IMR-90 (cell line): ENCODE data around the gene PSAPL1. TPM values are rescaled to one million over a fixed set of nuclear protein-coding genes. Genes with fewer than 3 reads are reported as not detected.

ENCODE experiments used
- ATAC-seq: fragments of 200-7000 bp; cut with Tn5 transposase; 2 replicates; pipeline ENCODE4 v1.9.1; 2020; ENCODE audit warnings: low read depth, mild to moderate bottlenecking, moderate library complexity
- BruUV-seq: library from RNA; stranded (reverse); fragments of 400-500 nt; replicated peaks from 2 replicates; lab custom pipeline; 2021; lab: Mats Ljungman, UMichigan
- CTCF ChIA-PET: fragments of 300-600 bp; formaldehyde crosslinking; extraction: SDS; loops from one replicate; lab custom pipeline; 2021; ENCODE audit warnings: antibody characterized with exemption; lab: Yijun Ruan, JAX
- POLR2A ChIA-PET: fragments of 300-600 bp; sonication (Branson Sonifier 250); formaldehyde crosslinking; loops from one replicate; lab custom pipeline; 2022; ENCODE audit warnings: antibody characterized with exemption; ENCODE audit not compliant: unreplicated experiment; lab: Charles Lee
- DNase-seq: peaks from one replicate; pipeline ENCODE4 v3.0.0; 2013
- H2AFZ ChIP-seq: replicated peaks from 2 replicates; pipeline ENCODE3; 2013; ENCODE audit warnings: low read length, mild to moderate bottlenecking; ENCODE audit not compliant: poor library complexity
- H2AK5ac ChIP-seq: 2 replicates; pipeline ENCODE4 v1.6.1; 2013; ENCODE audit warnings: low read depth, low read length, inconsistent platforms
- H2AK9ac ChIP-seq: replicated peaks from 2 replicates; pipeline ENCODE3; 2013; ENCODE audit warnings: mild to moderate bottlenecking, low read depth, low read length, moderate library complexity; ENCODE audit not compliant: poor library complexity
- H2BK120ac ChIP-seq: 2 replicates; pipeline ENCODE4 v1.6.1; 2013; ENCODE audit warnings: low read depth, low read length, inconsistent platforms
- H2BK15ac ChIP-seq: 3 replicates; pipeline ENCODE4 v1.6.1; 2013; ENCODE audit warnings: low read depth, low read length, inconsistent platforms
- H2BK20ac ChIP-seq: 2 replicates; pipeline ENCODE4 v1.6.1; 2013; ENCODE audit warnings: low read depth, mild to moderate bottlenecking, inconsistent platforms, low read length, moderate library complexity
- H2BK5ac ChIP-seq: 2 replicates; pipeline ENCODE4 v1.6.1; 2013; ENCODE audit warnings: mild to moderate bottlenecking, low read depth, low read length, inconsistent platforms; ENCODE audit not compliant: poor library complexity, severe bottlenecking
- H3K14ac ChIP-seq: replicated peaks from 2 replicates; pipeline ENCODE4 v1.6.1; 2013; ENCODE audit warnings: low read depth, low read length, inconsistent platforms
- H3K18ac ChIP-seq: 2 replicates; pipeline ENCODE4 v1.6.1; 2013; ENCODE audit warnings: low read depth, low read length, control low read depth
- H3K23ac ChIP-seq: 2 replicates; pipeline ENCODE4 v1.6.1; 2013; ENCODE audit warnings: low read depth, low read length, inconsistent platforms
- H3K27ac ChIP-seq: 2 replicates; pipeline ENCODE4 v1.5.1; 2013; ENCODE audit warnings: mild to moderate bottlenecking, control low read depth, low read length; ENCODE audit not compliant: insufficient read depth
- H3K27me3 ChIP-seq: 2 replicates; pipeline ENCODE4 v1.6.1; 2013; ENCODE audit warnings: low read length; ENCODE audit not compliant: control insufficient read depth, insufficient read depth
- H3K36me3 ChIP-seq: 2 replicates; pipeline ENCODE4 v1.6.1; 2013; ENCODE audit warnings: low read length, mixed read lengths; ENCODE audit not compliant: control insufficient read depth, insufficient read depth
- H3K4ac ChIP-seq: 2 replicates; pipeline ENCODE4 v1.6.1; 2013; ENCODE audit warnings: low read depth, low read length, inconsistent platforms
- H3K4me1 ChIP-seq: 2 replicates; pipeline ENCODE4 v1.6.1; 2013; ENCODE audit warnings: low read length, mixed read lengths; ENCODE audit not compliant: control insufficient read depth, insufficient read depth
- H3K4me2 ChIP-seq: 2 replicates; pipeline ENCODE4 v1.6.1; 2013; ENCODE audit warnings: low read depth, mild to moderate bottlenecking, control low read depth, low read length, moderate library complexity
- H3K4me3 ChIP-seq: 2 replicates; pipeline ENCODE4 v1.5.1; 2013; ENCODE audit warnings: low read depth, mild to moderate bottlenecking, control low read depth, low read length, moderate library complexity; ENCODE audit not compliant: insufficient read depth
- H3K56ac ChIP-seq: 2 replicates; pipeline ENCODE4 v1.6.1; 2013; ENCODE audit warnings: low read length, inconsistent platforms; ENCODE audit not compliant: insufficient read depth; ENCODE audit errors: extremely low read depth
- H3K79me1 ChIP-seq, 2 experiments: 2 replicates each; pipeline ENCODE4 v1.6.1; 2013; ENCODE audit warnings: low read length in 2 of 2, inconsistent platforms in 1 of 2, low read depth in 1 of 2
- H3K9ac ChIP-seq: 2 replicates; pipeline ENCODE4 v1.6.1; 2013; ENCODE audit warnings: low read depth, low read length, control low read depth
- H3K9me1 ChIP-seq: 2 replicates; pipeline ENCODE4 v1.6.1; 2013; ENCODE audit warnings: low read length, inconsistent platforms; ENCODE audit not compliant: insufficient read depth
- H3K9me3 ChIP-seq: 2 replicates; pipeline ENCODE4 v1.6.1; 2013; ENCODE audit warnings: low read length; ENCODE audit not compliant: control insufficient read depth, insufficient read depth
- H4K20me1 ChIP-seq: 2 replicates; pipeline ENCODE4 v1.6.1; 2013; ENCODE audit warnings: low read length, inconsistent platforms; ENCODE audit not compliant: insufficient read depth
- H4K5ac ChIP-seq: 2 replicates; pipeline ENCODE4 v1.6.1; 2013; ENCODE audit warnings: mild to moderate bottlenecking, low read depth, low read length, control low read depth
- H4K8ac ChIP-seq, 2 experiments: 2 replicates each; pipeline ENCODE4 v1.6.1; 2013; ENCODE audit warnings: low read depth in 2 of 2, low read length in 2 of 2, control low read depth in 1 of 2, inconsistent platforms in 1 of 2
- H4K91ac ChIP-seq: 2 replicates; pipeline ENCODE4 v1.6.1; 2013; ENCODE audit warnings: low read depth, low read length, inconsistent platforms; ENCODE audit not compliant: insufficient read depth
- CHD1 ChIP-seq: IDR thresholded peaks from 2 replicates; pipeline ENCODE4 v1.6.1; 2012; ENCODE audit warnings: low read depth, low read length, improper control_type of control experiment
- MAFK ChIP-seq: IDR thresholded peaks from 2 replicates; pipeline ENCODE4 v1.6.1; 2012; ENCODE audit warnings: low read depth, low read length, improper control_type of control experiment
- NFE2L2 ChIP-seq: fragments of 150-350 bp; IDR thresholded peaks from 2 replicates; pipeline ENCODE4 v1.6.1; 2016; ENCODE audit warnings: low read depth, mild to moderate bottlenecking, low read length
- POLR2A ChIP-seq: IDR thresholded peaks from 2 replicates; pipeline ENCODE4 v1.6.1; 2012; ENCODE audit warnings: mild to moderate bottlenecking, low read depth, low read length
- RAD21 ChIP-seq: IDR thresholded peaks from 2 replicates; pipeline ENCODE4 v1.6.1; 2012; ENCODE audit warnings: low read length, improper control_type of control experiment
- RFX5 ChIP-seq: IDR thresholded peaks from 2 replicates; pipeline ENCODE4 v1.8.0; 2012; ENCODE audit warnings: low read depth, mild to moderate bottlenecking, low read length, moderate library complexity
- WGBS, 2 experiments: methylation state at CpG; one replicate each; pipeline versions ENCODE4 v1.1.5 to v1.1.7; 2013; ENCODE audit warnings: missing lambda C conversion rate in 2 of 2; ENCODE audit not compliant: insufficient read length in 1 of 2; ENCODE audit errors: extremely low coverage in 2 of 2; 5-methylcytosine and 5-hydroxymethylcytosine counted together
- dilution Hi-C: fragments of 300-500 bp; cut with HindIII; formaldehyde crosslinking; loops from one replicate; pipeline ENCODE4 v1.14.3; 2018; ENCODE audit warnings: low sequenced_read_pairs; ENCODE audit not compliant: unreplicated experiment
- in situ Hi-C: fragments of 300-500 bp; cut with MboI; formaldehyde crosslinking; loops from 3 replicates; pipeline ENCODE4 v1.14.3; 2019; ENCODE audit warnings: low sequenced_read_pairs, inconsistent platforms, mixed read lengths
- intact Hi-C: fragments of 100-400 bp; cut with micrococcal nuclease; formaldehyde crosslinking; loops from 2 replicates; pipeline ENCODE4 v1.10.0; 2022
- polyA plus RNA-seq, 3 experiments: library from polyadenylated mRNA; depleted of rRNA; stranded (reverse); fragments of >200 nt; gene quantifications; 2 replicates each; pipeline ENCODE4 v1.2.3, GENCODE V29; 2012; ENCODE audit warnings: low replicate concordance in 1 of 3
- total RNA-seq: library from RNA; depleted of rRNA; stranded (reverse); fragments of >200 nt; gene quantifications from 2 replicates; pipeline ENCODE4 v1.2.3, GENCODE V29; 2012
- TF ChIP-seq, protein P1 (sequence below): fragments of 150-350 bp; IDR thresholded peaks from 2 replicates; pipeline ENCODE4 v1.6.1; 2017; ENCODE audit warnings: mild to moderate bottlenecking, antibody characterized with exemption, low read length, low read depth
- TF ChIP-seq, protein P2 (sequence below): fragments of 150-350 bp; IDR thresholded peaks from 2 replicates; pipeline ENCODE4 v1.6.1; 2016; ENCODE audit warnings: low read depth, mild to moderate bottlenecking, low read length, moderate library complexity, borderline replicate concordance

Gene PSAPL1
- total and polyA plus RNA-seq, 2 of the 4 experiments (the other 2 are of a cell fraction) = not detected

DNA sequence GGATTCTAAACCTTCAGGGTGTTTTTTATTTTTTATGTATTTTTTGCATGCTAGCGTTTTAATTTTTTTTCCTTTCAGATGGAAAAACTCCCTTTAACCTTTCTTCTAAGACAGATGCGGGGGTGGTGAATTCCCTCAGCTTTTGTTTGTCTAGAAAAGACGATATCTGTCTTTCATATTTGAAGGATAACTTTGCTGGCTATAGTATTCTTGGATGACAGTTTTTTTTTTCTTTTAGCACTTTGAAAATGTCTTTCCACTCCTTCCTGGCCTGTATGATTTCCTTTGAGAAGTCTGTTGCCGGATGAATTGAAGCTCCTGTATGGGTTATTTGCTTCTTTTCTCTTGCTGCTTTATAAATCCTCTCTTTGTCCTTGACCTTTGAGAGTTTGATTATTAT is 26.6 kb downstream of the PSAPL1 start:
- Histone ChIP-seq H3K36me3 (no peaks in the 10 kb centered on the region), H3K27me3 (peaks cover 11% of the 10 kb centered on the region), H2BK5ac (no peak overlapping the region), H3K4me1 (no peaks in the 10 kb centered on the region), H3K56ac (no peak overlapping the region), H2AK5ac (no peak overlapping the region), H3K9me3 (peaks cover 9% of the 10 kb centered on the region), H3K4ac (no peak overlapping the region), H3K27ac (no peak overlapping the region), H2BK15ac (no peak overlapping the region), H2BK20ac (no peak overlapping the region), H3K4me3 (no peak overlapping the region), H3K79me1 (no peaks in the 10 kb centered on the region), H3K14ac (no peak overlapping the region), H4K91ac (no peak overlapping the region), H2AK9ac (no peak overlapping the region), H3K23ac (no peak overlapping the region), H3K18ac (no peak overlapping the region), H3K9me1 (no peaks in the 10 kb centered on the region), H2BK120ac (no peak overlapping the region), H4K8ac (no peak overlapping the region), H2AFZ (no peak overlapping the region), H3K9ac (no peak overlapping the region), H4K20me1 (no peaks in the 10 kb centered on the region), H3K4me2 (no peak overlapping the region), H4K5ac (no peak overlapping the region)
- ChIA-PET POLR2A (no interaction called here), CTCF (no interaction called here)
- WGBS, 2 experiments = no CpG with 5 or more reads among the region's 4 CpGs
- in situ Hi-C loops (no loop called here), intact Hi-C loops (no loop called here), dilution Hi-C loops (no loop called here)
- TF ChIP-seq, protein P1, sequence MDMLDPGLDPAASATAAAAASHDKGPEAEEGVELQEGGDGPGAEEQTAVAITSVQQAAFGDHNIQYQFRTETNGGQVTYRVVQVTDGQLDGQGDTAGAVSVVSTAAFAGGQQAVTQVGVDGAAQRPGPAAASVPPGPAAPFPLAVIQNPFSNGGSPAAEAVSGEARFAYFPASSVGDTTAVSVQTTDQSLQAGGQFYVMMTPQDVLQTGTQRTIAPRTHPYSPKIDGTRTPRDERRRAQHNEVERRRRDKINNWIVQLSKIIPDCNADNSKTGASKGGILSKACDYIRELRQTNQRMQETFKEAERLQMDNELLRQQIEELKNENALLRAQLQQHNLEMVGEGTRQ = no peak
- TF ChIP-seq MAFK = no peak
- no peak for TF ChIP-seq NFE2L2
- TF ChIP-seq, protein P2, sequence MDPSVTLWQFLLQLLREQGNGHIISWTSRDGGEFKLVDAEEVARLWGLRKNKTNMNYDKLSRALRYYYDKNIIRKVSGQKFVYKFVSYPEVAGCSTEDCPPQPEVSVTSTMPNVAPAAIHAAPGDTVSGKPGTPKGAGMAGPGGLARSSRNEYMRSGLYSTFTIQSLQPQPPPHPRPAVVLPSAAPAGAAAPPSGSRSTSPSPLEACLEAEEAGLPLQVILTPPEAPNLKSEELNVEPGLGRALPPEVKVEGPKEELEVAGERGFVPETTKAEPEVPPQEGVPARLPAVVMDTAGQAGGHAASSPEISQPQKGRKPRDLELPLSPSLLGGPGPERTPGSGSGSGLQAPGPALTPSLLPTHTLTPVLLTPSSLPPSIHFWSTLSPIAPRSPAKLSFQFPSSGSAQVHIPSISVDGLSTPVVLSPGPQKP = no peak
- no peak for TF ChIP-seq RAD21
- no peak for TF ChIP-seq POLR2A
- no peak for TF ChIP-seq RFX5
- no peak for TF ChIP-seq CHD1
- BruUV-seq = no TSS peak
- ATAC-seq = no peak
- no peak for DNase-seq
